IPS-20b (cell line): ENCODE results near the gene ZBTB44.
"Not testable (repeated sequence)": the region's sequence is repeated elsewhere in the genome, so short reads cannot be mapped to it uniquely, and the experiment has no call there.

Experiments
- H3K27ac ChIP-seq: one replicate; pipeline ENCODE4 v1.5.1; 2013; ENCODE audit warnings: low read length
- H3K27me3 ChIP-seq: 2 replicates; pipeline ENCODE4 v1.6.1; 2013; ENCODE audit warnings: mild to moderate bottlenecking, low read length, inconsistent platforms; ENCODE audit not compliant: insufficient read depth
- H3K36me3 ChIP-seq: 2 replicates; pipeline ENCODE4 v1.6.1; 2013; ENCODE audit warnings: low read depth, mild to moderate bottlenecking, inconsistent platforms, low read length, moderate library complexity; ENCODE audit not compliant: insufficient read depth
- H3K4me1 ChIP-seq: 2 replicates; pipeline ENCODE4 v1.6.1; 2013; ENCODE audit warnings: mild to moderate bottlenecking, control low read depth, inconsistent platforms, low read length, moderate library complexity; ENCODE audit not compliant: insufficient read depth
- H3K4me3 ChIP-seq: 2 replicates; pipeline ENCODE4 v1.5.1; 2013; ENCODE audit warnings: mild to moderate bottlenecking, low read length, inconsistent platforms
- H3K9ac ChIP-seq: 2 replicates; pipeline ENCODE4 v1.6.1; 2013; ENCODE audit warnings: low read depth, mild to moderate bottlenecking, inconsistent platforms, low read length, moderate library complexity
- H3K9me3 ChIP-seq: 2 replicates; pipeline ENCODE4 v1.6.1; 2013; ENCODE audit warnings: mild to moderate bottlenecking, low read depth, low read length, inconsistent platforms; ENCODE audit not compliant: insufficient read depth

Gene ZBTB44

GRCh38 chr11:130308886-130309285, 5.8 kb downstream of the ZBTB44 start:
- H3K36me3 ChIP-seq: peaks cover 16% of the 10 kb centered on the region
- no peak overlapping the region for H3K27ac ChIP-seq
- no peaks in the 10 kb centered on the region; the same call in 1 of the 2 replicates for H3K9me3 ChIP-seq
- H3K9ac ChIP-seq: no peak overlapping the region
- H3K27me3 ChIP-seq: no peaks in the 10 kb centered on the region
- H3K4me3 ChIP-seq: no peak overlapping the region
- peaks cover 16% of the 10 kb centered on the region for H3K4me1 ChIP-seq

- no peaks in the 10 kb centered on the region for H3K27me3 ChIP-seq
- H3K4me1 ChIP-seq: peaks cover 16% of the 10 kb centered on the region
- H3K27ac ChIP-seq: no peak overlapping the region
- no peak overlapping the region for H3K4me3 ChIP-seq
- no peaks in the 10 kb centered on the region; the same call in 1 of the 2 replicates for H3K9me3 ChIP-seq
- H3K36me3 ChIP-seq: peaks cover 16% of the 10 kb centered on the region
- no peak overlapping the region for H3K9ac ChIP-seq
Observed at GRCh38 chr11:130308059-130308458, 6.7 kb downstream of the ZBTB44 start.

DNA sequence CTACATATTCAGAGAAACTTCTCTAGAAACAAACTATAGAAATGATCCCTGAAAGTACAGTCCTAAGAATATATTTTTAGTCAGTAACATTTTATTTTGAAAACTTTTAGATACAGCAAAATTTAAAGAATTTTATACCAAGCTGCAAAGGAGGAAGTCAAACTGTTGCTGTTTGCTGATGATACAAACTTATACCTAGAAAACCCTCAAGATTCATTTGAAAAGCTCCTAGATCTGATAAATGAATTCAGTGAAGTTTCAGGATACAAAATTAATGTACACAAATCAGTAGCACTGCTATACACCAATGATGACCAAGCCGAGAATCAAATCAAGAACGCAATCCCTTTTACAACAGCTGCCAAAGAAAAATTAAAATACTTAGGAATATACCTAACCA, 10.1 kb downstream of the ZBTB44 start:
- no peak overlapping the region for H3K4me3 ChIP-seq
- no peak overlapping the region for H3K27ac ChIP-seq
- H3K27me3 ChIP-seq: no peaks in the 10 kb centered on the region
- H3K9me3 ChIP-seq: no peaks in the 10 kb centered on the region; the same call in 1 of the 2 replicates
- H3K4me1 ChIP-seq: no peaks in the 10 kb centered on the region
- H3K36me3 ChIP-seq: peaks cover 20% of the 10 kb centered on the region
- no peak overlapping the region for H3K9ac ChIP-seq

- H3K27me3 ChIP-seq: no peaks in the 10 kb centered on the region
- no peak overlapping the region for H3K9ac ChIP-seq
- H3K4me3 ChIP-seq: no peak overlapping the region
- H3K9me3 ChIP-seq: no peaks in the 10 kb centered on the region
- 0 out of 2 replicates have a peak, but pooled peaks cover 4% of the 10 kb centered on the region for H3K36me3 ChIP-seq
- no peak overlapping the region for H3K27ac ChIP-seq
- peaks cover 11% of the 10 kb centered on the region for H3K4me1 ChIP-seq
Observed at GRCh38 chr11:130301002-130301401, 13.7 kb downstream of the ZBTB44 start.

DNA sequence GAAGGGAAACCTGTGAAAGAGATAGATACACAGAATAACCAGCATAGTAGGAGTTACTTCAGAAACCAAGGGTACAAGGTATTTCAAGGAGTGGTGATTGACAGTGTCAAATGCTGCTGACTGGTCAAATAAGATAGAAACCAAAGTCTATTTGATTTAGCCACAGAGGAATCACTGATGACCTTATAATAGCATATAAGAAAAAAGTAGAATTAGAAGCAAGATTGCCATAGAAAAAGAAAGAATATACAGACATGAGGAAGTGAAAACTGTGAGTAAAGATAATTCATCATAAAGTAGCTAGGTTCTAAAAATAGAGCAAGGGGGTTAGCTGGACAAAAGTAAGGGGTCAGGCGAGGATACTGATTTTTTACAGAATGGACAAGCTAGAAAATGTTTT, 14.2 kb downstream of the ZBTB44 start:
- 0 out of 2 replicates have a peak, but pooled peaks cover 4% of the 10 kb centered on the region for H3K36me3 ChIP-seq
- no peak overlapping the region for H3K9ac ChIP-seq
- no peak overlapping the region for H3K27ac ChIP-seq

DNA sequence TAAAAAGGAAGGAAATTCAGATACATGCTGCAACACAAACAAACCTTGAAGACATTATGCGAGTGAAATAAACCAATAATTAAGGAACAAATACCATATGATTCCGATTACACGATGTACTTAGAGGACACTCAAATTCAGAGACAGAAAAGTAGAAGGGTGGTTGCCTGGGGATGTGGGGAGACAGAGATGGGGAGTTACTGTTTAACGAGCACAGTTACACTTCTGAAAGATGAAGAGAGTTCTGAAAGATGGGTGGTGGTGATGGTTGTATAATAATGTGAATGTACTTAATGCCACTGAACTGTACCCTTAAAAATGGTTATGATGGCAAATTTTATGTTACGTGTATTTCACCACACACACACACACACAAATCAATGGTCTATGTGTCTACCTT, 14.7 kb downstream of the ZBTB44 start:
- no peaks in the 10 kb centered on the region for H3K9me3 ChIP-seq
- H3K4me1 ChIP-seq: peaks cover 19% of the 10 kb centered on the region
- no peaks in the 10 kb centered on the region for H3K27me3 ChIP-seq
- no peak overlapping the region for H3K27ac ChIP-seq
- H3K36me3 ChIP-seq: 0 out of 2 replicates have a peak, but pooled peaks cover 4% of the 10 kb centered on the region
- no peak overlapping the region for H3K4me3 ChIP-seq
- H3K9ac ChIP-seq: no peak overlapping the region

More for the DNA sequence above, 14.2 kb downstream of the ZBTB44 start:
- no peak overlapping the region for H3K4me3 ChIP-seq
- H3K9me3 ChIP-seq: no peaks in the 10 kb centered on the region
- peaks cover 13% of the 10 kb centered on the region for H3K4me1 ChIP-seq
- H3K27me3 ChIP-seq: no peaks in the 10 kb centered on the region

- peaks cover 25% of the 10 kb centered on the region for H3K4me1 ChIP-seq
- H3K9me3 ChIP-seq: no peaks in the 10 kb centered on the region
- H3K36me3 ChIP-seq: no peaks in the 10 kb centered on the region
- H3K27ac ChIP-seq: peak overlapping the region; percentile 54
- no peaks in the 10 kb centered on the region for H3K27me3 ChIP-seq
- peak overlapping the region; percentile 19; the same call in 1 of the 2 replicates for H3K9ac ChIP-seq
- H3K4me3 ChIP-seq: 0 out of 2 replicates have a peak overlapping the region, but pooled peaks have one; percentile 24
Observed at GRCh38 chr11:130295657-130296056, 19.1 kb downstream of the ZBTB44 start.

DNA sequence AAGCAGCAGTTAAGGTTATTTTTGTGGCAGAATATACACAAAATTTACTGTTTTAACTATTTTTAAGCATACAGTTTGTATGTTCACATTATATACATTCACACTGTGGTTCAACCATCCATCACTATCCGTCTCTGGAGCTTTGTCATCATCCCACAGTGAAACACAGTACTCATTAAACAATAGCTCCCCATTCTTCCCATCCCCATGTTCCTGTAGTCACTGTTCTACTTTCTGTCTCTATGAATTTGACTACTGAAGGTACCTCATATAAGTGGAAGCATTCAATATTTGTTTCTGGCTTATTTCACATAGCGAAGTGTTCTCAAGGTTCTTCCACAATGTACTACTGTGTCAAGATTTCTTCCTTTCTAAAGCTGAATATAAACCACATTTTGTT, 32.6 kb downstream of the ZBTB44 start:
- H3K4me1 ChIP-seq: no peaks in the 10 kb centered on the region
- no peaks in the 10 kb centered on the region for H3K9me3 ChIP-seq
- no peaks in the 10 kb centered on the region; the same call in 1 of the 2 replicates for H3K36me3 ChIP-seq
- H3K27me3 ChIP-seq: no peaks in the 10 kb centered on the region
- H3K27ac ChIP-seq: no peak overlapping the region
- H3K9ac ChIP-seq: no peak overlapping the region
- no peak overlapping the region for H3K4me3 ChIP-seq

DNA sequence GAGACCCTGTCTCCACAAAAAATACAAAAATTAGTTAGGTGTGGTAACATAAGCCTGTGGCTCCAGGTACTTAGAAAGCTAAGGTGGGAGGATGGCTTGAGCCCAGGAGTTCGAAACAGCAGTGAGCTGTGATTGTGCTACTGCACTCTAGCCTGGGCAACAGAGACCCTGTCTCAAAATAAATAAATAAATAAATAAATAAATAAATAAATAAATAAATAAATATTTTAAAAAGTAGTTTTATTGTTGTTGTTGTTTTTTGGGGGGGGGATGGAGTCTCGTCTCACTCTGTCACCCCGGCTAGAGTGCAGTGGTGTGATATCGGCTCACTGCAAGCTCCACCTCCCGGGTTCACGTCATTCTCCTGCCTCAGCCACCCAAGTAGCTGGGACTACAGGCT, 33.4 kb downstream of the ZBTB44 start:
- not testable (repeated sequence) for H3K36me3 ChIP-seq, H3K9ac ChIP-seq, H3K9me3 ChIP-seq, H3K27me3 ChIP-seq, H3K27ac ChIP-seq, H3K4me1 ChIP-seq, H3K4me3 ChIP-seq

DNA sequence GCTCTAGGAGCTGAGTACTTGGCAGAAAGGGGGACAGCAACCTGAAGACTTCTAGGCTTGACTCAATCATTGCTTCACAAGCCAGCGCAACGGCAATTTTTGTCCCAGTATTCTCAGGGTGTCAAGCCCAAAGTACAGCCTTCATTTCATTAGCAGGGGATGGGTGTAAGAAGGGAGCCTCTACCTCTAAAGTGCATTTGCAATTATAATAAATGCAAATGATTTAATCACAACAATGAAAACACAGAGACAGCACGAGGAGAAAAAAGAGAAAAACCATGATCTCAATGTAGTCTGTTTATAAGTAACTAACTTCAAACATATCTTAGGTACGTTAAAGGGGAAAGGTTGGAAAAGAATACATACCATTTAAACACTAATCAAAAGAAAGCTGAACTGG, 34.7 kb downstream of the ZBTB44 start:
- H3K4me1 ChIP-seq: no peaks in the 10 kb centered on the region
- no peak overlapping the region for H3K9ac ChIP-seq
- no peaks in the 10 kb centered on the region for H3K36me3 ChIP-seq
- H3K4me3 ChIP-seq: no peak overlapping the region
- H3K27me3 ChIP-seq: no peaks in the 10 kb centered on the region
- no peaks in the 10 kb centered on the region for H3K9me3 ChIP-seq
- H3K27ac ChIP-seq: no peak overlapping the region

GRCh38 chr11:130278745-130279144, 36.0 kb downstream of the ZBTB44 start:
- H3K4me1 ChIP-seq: no peaks in the 10 kb centered on the region
- no peak overlapping the region for H3K9ac ChIP-seq
- no peaks in the 10 kb centered on the region for H3K36me3 ChIP-seq
- H3K4me3 ChIP-seq: no peak overlapping the region
- no peak overlapping the region for H3K27ac ChIP-seq
- H3K27me3 ChIP-seq: no peaks in the 10 kb centered on the region
- H3K9me3 ChIP-seq: no peaks in the 10 kb centered on the region

- no peaks in the 10 kb centered on the region for H3K36me3 ChIP-seq
- no peaks in the 10 kb centered on the region for H3K4me1 ChIP-seq
- no peak overlapping the region for H3K27ac ChIP-seq
- no peak overlapping the region for H3K4me3 ChIP-seq
- H3K9ac ChIP-seq: no peak overlapping the region
- H3K9me3 ChIP-seq: no peaks in the 10 kb centered on the region
- H3K27me3 ChIP-seq: no peaks in the 10 kb centered on the region
Observed at GRCh38 chr11:130278151-130278550, 36.6 kb downstream of the ZBTB44 start.
